Hepatocyte (in vitro differentiated cells): Measurements from ENCODE around the gene TMEM145. TPM values are rescaled to one million over a fixed set of nuclear protein-coding genes. Genes with fewer than 3 reads are reported as not detected.

ENCODE experiments used
- DNase-seq: peaks from one replicate; pipeline ENCODE4 v3.0.0-alpha.2; 2016; ENCODE audit warnings: low spot score
- H2AFZ ChIP-seq: fragments of 200-600 bp; sonication (generic); 2 replicates; pipeline ENCODE4 v1.6.0; 2016; ENCODE audit warnings: antibody characterized with exemption, mild to moderate bottlenecking
- H3K27ac ChIP-seq: fragments of 200-600 bp; sonication (generic); 2 replicates; pipeline ENCODE4 v1.5.1; 2016; ENCODE audit warnings: mild to moderate bottlenecking
- H3K27me3 ChIP-seq: fragments of 200-600 bp; sonication (generic); 2 replicates; pipeline ENCODE4 v1.6.1; 2016
- H3K36me3 ChIP-seq: fragments of 200-600 bp; sonication (generic); replicated peaks from 2 replicates; pipeline ENCODE4 v1.5.1; 2016; ENCODE audit warnings: low read depth; ENCODE audit not compliant: insufficient read depth
- H3K4me1 ChIP-seq: fragments of 200-600 bp; sonication (generic); 2 replicates; pipeline ENCODE4 v1.5.1; 2016; ENCODE audit warnings: mild to moderate bottlenecking, moderate library complexity; ENCODE audit not compliant: insufficient read depth
- H3K4me2 ChIP-seq: fragments of 200-600 bp; sonication (generic); 2 replicates; pipeline ENCODE4 v1.6.0; 2016
- H3K4me3 ChIP-seq: fragments of 200-600 bp; sonication (generic); 2 replicates; pipeline ENCODE4 v1.5.1; 2016; ENCODE audit warnings: mild to moderate bottlenecking
- H3K79me2 ChIP-seq: fragments of 200-600 bp; sonication (generic); 2 replicates; pipeline ENCODE4 v1.6.0; 2017; ENCODE audit warnings: mild to moderate bottlenecking
- H3K9me2 ChIP-seq: fragments of 200-600 bp; sonication (generic); replicated peaks from 2 replicates; pipeline ENCODE4 v1.6.0; 2017; ENCODE audit warnings: mild to moderate bottlenecking; ENCODE audit not compliant: insufficient read depth
- H3K9me3 ChIP-seq: fragments of 200-600 bp; sonication (generic); 2 replicates; pipeline ENCODE4 v1.5.1; 2016; ENCODE audit warnings: low read depth, mild to moderate bottlenecking
- H4K20me1 ChIP-seq: fragments of 200-600 bp; sonication (generic); 2 replicates; pipeline ENCODE4 v1.6.0; 2016; ENCODE audit warnings: mild to moderate bottlenecking; ENCODE audit not compliant: insufficient read depth, poor library complexity, severe bottlenecking
- EZH2 ChIP-seq: fragments of 200-600 bp; sonication (generic); IDR thresholded peaks from 2 replicates; pipeline ENCODE4 v1.6.1; 2016; ENCODE audit warnings: antibody characterized with exemption, mild to moderate bottlenecking, borderline replicate concordance
- EZH2phosphoT487 ChIP-seq: fragments of 200-600 bp; sonication (generic); IDR thresholded peaks from one replicate; pipeline ENCODE4 v1.6.1; 2018; ENCODE audit warnings: antibody characterized with exemption, mild to moderate bottlenecking, low read depth, moderate library complexity; ENCODE audit not compliant: unreplicated experiment, severe bottlenecking
- WGBS: methylation state at CpG from one replicate; pipeline ENCODE4 v1.1.6; 2016; ENCODE audit warnings: low lambda C conversion rate; ENCODE audit errors: missing lambda C conversion rate; 5-methylcytosine and 5-hydroxymethylcytosine counted together
- polyA plus RNA-seq: library from polyadenylated mRNA; unstranded; fragments of >200 nt; fragmentation: Nextera tagmentation; extraction: Ambion mirVana; gene quantifications from 2 replicates; pipeline ENCODE4 v1.2.1, GENCODE V29; 2016
- total RNA-seq: library from RNA; depleted of rRNA; stranded (reverse); fragments of >200 nt; gene quantifications from 2 replicates; pipeline ENCODE4 v1.2.3, GENCODE V29; 2014
- TF ChIP-seq, protein P1 (sequence below): fragments of 200-600 bp; sonication (generic); IDR thresholded peaks from 2 replicates; pipeline ENCODE4 v1.5.1; 2016; ENCODE audit warnings: antibody characterized with exemption, mild to moderate bottlenecking; ENCODE audit not compliant: poor library complexity

The TMEM145 gene
- total and polyA plus RNA-seq, 2 experiments from 2014 or later = 0.40 TPM; not detected in 1

DNA sequence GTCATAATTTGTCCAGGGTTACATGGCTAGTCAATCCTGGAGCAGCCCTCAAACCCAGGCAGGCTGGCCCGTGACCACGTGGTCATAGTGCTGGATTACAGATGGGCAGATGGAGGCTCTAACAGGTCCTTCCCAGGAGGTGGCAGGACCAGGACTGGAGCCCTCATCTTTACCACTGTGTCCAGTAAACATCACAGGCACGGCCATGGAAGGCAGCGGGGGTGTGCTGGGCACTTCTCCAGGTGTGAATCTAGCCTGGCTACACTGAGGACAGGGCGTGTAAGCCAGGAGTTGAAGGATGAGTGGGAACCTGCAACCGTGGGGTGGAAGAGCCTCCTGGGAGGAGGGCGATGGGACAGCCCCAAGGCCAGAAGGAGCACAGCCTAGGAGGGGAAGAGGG lies 38.0 kb upstream of the TMEM145 start:
- H3K4me3 ChIP-seq = no peak overlapping the region
- H2AFZ ChIP-seq = no peak overlapping the region
- H3K9me2 ChIP-seq = no peaks in the 10 kb centered on the region
- peaks cover 5% of the 10 kb centered on the region for H4K20me1 ChIP-seq
- 94% methylated on average over 7 of the region's 7 CpGs for WGBS
- no peak overlapping the region for H3K27ac ChIP-seq
- H3K27me3 ChIP-seq = no peaks in the 10 kb centered on the region
- no peaks in the 10 kb centered on the region for H3K9me3 ChIP-seq
- H3K79me2 ChIP-seq = peaks cover 76% of the 10 kb centered on the region
- H3K4me1 ChIP-seq = peaks cover 41% of the 10 kb centered on the region
- peak; percentile 3 for DNase-seq
- H3K4me2 ChIP-seq = no peak overlapping the region
- no peaks in the 10 kb centered on the region for H3K36me3 ChIP-seq
- TF ChIP-seq EZH2phosphoT487 (no peak), EZH2 (no peak)
- TF ChIP-seq, protein P1, sequence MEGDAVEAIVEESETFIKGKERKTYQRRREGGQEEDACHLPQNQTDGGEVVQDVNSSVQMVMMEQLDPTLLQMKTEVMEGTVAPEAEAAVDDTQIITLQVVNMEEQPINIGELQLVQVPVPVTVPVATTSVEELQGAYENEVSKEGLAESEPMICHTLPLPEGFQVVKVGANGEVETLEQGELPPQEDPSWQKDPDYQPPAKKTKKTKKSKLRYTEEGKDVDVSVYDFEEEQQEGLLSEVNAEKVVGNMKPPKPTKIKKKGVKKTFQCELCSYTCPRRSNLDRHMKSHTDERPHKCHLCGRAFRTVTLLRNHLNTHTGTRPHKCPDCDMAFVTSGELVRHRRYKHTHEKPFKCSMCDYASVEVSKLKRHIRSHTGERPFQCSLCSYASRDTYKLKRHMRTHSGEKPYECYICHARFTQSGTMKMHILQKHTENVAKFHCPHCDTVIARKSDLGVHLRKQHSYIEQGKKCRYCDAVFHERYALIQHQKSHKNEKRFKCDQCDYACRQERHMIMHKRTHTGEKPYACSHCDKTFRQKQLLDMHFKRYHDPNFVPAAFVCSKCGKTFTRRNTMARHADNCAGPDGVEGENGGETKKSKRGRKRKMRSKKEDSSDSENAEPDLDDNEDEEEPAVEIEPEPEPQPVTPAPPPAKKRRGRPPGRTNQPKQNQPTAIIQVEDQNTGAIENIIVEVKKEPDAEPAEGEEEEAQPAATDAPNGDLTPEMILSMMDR = no peak

DNA sequence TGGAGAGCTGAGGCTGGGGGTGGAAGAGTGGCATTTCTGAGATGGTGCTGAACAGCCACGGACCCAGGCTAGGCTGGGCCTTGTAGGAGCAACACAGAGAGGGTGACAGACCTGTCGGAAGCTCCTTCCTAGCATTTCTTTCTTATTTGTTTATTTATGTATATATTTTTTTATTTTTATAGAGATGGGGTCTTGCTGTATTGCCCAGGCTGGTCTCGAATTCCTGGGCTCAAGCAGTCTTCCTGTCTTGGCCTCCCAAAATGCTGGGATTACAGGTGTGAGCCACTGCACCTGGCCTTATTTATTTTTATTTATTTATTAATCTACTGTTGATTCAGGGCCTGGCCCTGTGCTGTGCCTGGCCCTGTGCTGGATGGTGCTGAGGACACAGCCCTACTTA lies 37.6 kb upstream of the TMEM145 start:
- Histone ChIP-seq H2AFZ (no peak overlapping the region), H3K4me1 (peaks cover 37% of the 10 kb centered on the region), H4K20me1 (peaks cover 5% of the 10 kb centered on the region), H3K9me2 (no peaks in the 10 kb centered on the region), H3K27ac (no peak overlapping the region), H3K4me2 (no peak overlapping the region), H3K36me3 (no peaks in the 10 kb centered on the region), H3K4me3 (no peak overlapping the region), H3K79me2 (peaks cover 74% of the 10 kb centered on the region), H3K9me3 (no peaks in the 10 kb centered on the region), H3K27me3 (no peaks in the 10 kb centered on the region)
- TF ChIP-seq EZH2 = no peak
- no peak for DNase-seq
- WGBS = 96% methylated on average over 3 of the region's 3 CpGs

- no peaks in the 10 kb centered on the region for H3K36me3 ChIP-seq
- H3K4me3 ChIP-seq = no peak overlapping the region
- H3K79me2 ChIP-seq = peaks cover 68% of the 10 kb centered on the region
- H3K4me2 ChIP-seq = no peak overlapping the region
- H3K9me2 ChIP-seq = no peaks in the 10 kb centered on the region
- no peaks in the 10 kb centered on the region for H3K27me3 ChIP-seq
- DNase-seq = no peak
- H2AFZ ChIP-seq = no peak overlapping the region
- no peak overlapping the region for H3K27ac ChIP-seq
- TF ChIP-seq EZH2 (no peak), EZH2phosphoT487 (no peak)
- TF ChIP-seq, protein P1 = no peak
- peaks cover 5% of the 10 kb centered on the region for H4K20me1 ChIP-seq
- H3K9me3 ChIP-seq = no peaks in the 10 kb centered on the region
- 94% methylated on average over 3 of the region's 3 CpGs for WGBS
- peaks cover 31% of the 10 kb centered on the region for H3K4me1 ChIP-seq
Measured at GRCh38 chr19:42276284-42276683, 36.8 kb upstream of the TMEM145 start.

DNA sequence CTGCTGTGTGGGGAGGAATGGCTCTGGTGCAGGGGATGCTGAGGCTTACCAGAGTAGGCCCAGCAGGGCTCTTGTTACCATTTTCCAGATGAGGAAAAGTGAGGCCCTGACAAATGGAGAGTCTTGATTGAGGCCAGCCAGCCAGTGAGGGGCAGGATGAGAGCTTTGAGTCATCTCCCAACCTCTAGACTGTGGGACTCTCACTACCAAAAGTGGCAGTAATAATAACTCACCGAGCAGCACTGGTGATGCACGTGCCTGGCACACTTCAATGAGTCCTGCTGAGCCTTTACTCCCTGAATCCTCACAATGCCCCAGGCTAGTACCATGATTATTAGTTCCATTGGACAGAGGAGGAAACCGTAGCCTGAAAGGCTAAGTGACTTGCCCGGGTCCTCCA lies 36.3 kb upstream of the TMEM145 start:
- no peaks in the 10 kb centered on the region for H3K9me3 ChIP-seq
- peaks cover 63% of the 10 kb centered on the region for H3K79me2 ChIP-seq
- DNase-seq = no peak
- no peak overlapping the region for H3K4me3 ChIP-seq
- WGBS = 92% methylated on average over 4 of the region's 4 CpGs
- H3K4me1 ChIP-seq = peaks cover 37% of the 10 kb centered on the region
- no peak overlapping the region for H2AFZ ChIP-seq
- H4K20me1 ChIP-seq = peaks cover 5% of the 10 kb centered on the region
- no peaks in the 10 kb centered on the region for H3K27me3 ChIP-seq
- TF ChIP-seq EZH2 (no peak), EZH2phosphoT487 (no peak)
- TF ChIP-seq, protein P1 = no peak
- peak overlapping the region; percentile 99 for H3K27ac ChIP-seq
- no peaks in the 10 kb centered on the region for H3K9me2 ChIP-seq
- no peak overlapping the region for H3K4me2 ChIP-seq
- H3K36me3 ChIP-seq = no peaks in the 10 kb centered on the region
